Epithelial cell of proximal tubule (primary cell): ENCODE measurements around the gene ANKHD1. TPM values are rescaled to one million over a fixed set of nuclear protein-coding genes. Genes with fewer than 3 reads are reported as not detected.
"Not testable (repeated sequence)": the region's sequence is repeated elsewhere in the genome, so short reads cannot be mapped to it uniquely, and the experiment has no call there.

Experiments
- DNase-seq: peaks from one replicate; pipeline ENCODE4 v3.0.0-alpha.2; 2011; ENCODE audit warnings: low read depth
- H3K4me3 ChIP-seq: 2 replicates; pipeline ENCODE4 v1.5.1; 2011; ENCODE audit warnings: low read depth, mild to moderate bottlenecking, low read length
- CTCF ChIP-seq: conservative IDR thresholded peaks from 2 replicates; pipeline ENCODE4 v1.5.1; 2012; ENCODE audit warnings: low read depth, mild to moderate bottlenecking, low read length
- total RNA-seq: library from RNA; depleted of rRNA; stranded (reverse); fragments of >200 nt; gene quantifications from 2 replicates; pipeline ENCODE4 v1.2.3, GENCODE V29; 2015

Gene ANKHD1
- total RNA-seq, 1 donor from 2014 or later = 32.6 TPM

GRCh38 chr5:140575309-140575708 lies 173.7 kb downstream of the ANKHD1 start:
- H3K4me3 ChIP-seq = no peak overlapping the region
- DNase-seq = no peak
- peak; percentile 70 for TF ChIP-seq CTCF

- H3K4me3 ChIP-seq = no peak overlapping the region
- TF ChIP-seq CTCF = no peak
- no peak for DNase-seq
Measured at GRCh38 chr5:140576776-140577201, 175.2 kb downstream of the ANKHD1 start.

GRCh38 chr5:140579188-140579747 lies 177.6 kb downstream of the ANKHD1 start:
- H3K4me3 ChIP-seq, DNase-seq: not testable (repeated sequence)

- DNase-seq = no peak
- H3K4me3 ChIP-seq = no peak overlapping the region
- TF ChIP-seq CTCF = no peak
Measured at GRCh38 chr5:140587495-140587894, 185.9 kb downstream of the ANKHD1 start.

GRCh38 chr5:140588311-140589070 lies 186.9 kb downstream of the ANKHD1 start:
- no peak overlapping the region for H3K4me3 ChIP-seq
- DNase-seq = no peak
- TF ChIP-seq CTCF = no peak

Other genes starting within 250 kb of the ANKHD1 start
- 57.4 and 161 TPM in 2 replicates for gene CYSTM1, start 226.6 kb upstream of the ANKHD1 start, total RNA-seq
- 159 and 173 TPM in 2 replicates for gene PFDN1, start 98.7 kb upstream of the ANKHD1 start, total RNA-seq
- 25.0 and 25.6 TPM in 2 replicates for gene HBEGF, start 55.2 kb upstream of the ANKHD1 start, total RNA-seq
- gene SLC4A9, start 41.6 kb upstream of the ANKHD1 start, total RNA-seq = not detected in 2 replicates
- gene EIF4EBP3, start 145.8 kb downstream of the ANKHD1 start, total RNA-seq = 2.8 and 5.2 TPM in 2 replicates
- 40.3 and 41.3 TPM in 2 replicates for gene SRA1, start 155.6 kb downstream of the ANKHD1 start, total RNA-seq
- 2.1 and 3.5 TPM in 2 replicates for gene APBB3, start 162.8 kb downstream of the ANKHD1 start, total RNA-seq
- 61.8 TPM in 2 replicates for gene SLC35A4, start 163.0 kb downstream of the ANKHD1 start, total RNA-seq
- not detected in 2 replicates for gene CD14, start 231.3 kb downstream of the ANKHD1 start, total RNA-seq
- gene TMCO6, start 237.6 kb downstream of the ANKHD1 start, total RNA-seq = 9.0 and 127 TPM in 2 replicates
- 62.0 and 110 TPM in 2 replicates for gene NDUFA2, start 245.8 kb downstream of the ANKHD1 start, total RNA-seq
- gene IK, start 246.0 kb downstream of the ANKHD1 start, total RNA-seq = 95.4 and 124 TPM in 2 replicates